ENCODE results near the gene ADAMTS9.

ADAMTS9 gene

DNA sequence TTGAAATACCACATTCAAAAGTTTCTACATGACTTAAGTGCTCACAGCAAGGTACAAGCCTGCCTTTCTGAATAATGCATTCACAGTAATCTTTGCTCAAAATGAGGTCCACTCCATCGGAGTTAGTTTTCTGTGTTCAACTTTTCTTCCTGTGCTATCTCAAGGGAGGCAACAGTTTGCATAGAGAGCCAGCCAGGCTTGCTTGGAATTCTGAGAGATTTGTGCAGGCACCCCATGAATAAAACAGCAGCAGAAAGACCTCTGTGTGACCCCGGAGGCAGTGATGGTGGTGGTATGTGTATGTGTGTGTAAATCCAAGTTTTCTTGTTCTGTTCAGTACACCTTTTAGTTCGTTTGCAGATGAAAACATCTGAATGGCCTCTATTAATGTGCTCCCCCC is 124.0 kb downstream of the ADAMTS9 start:
- Histone ChIP-seq H3K79me2 (ENCODE audit: insufficient read depth, low read length) (no peaks in the 10 kb centered on the region), H3K36me3 (ENCODE audit: insufficient read depth, low read length) (no peaks in the 10 kb centered on the region), H3K9me3 (ENCODE audit: insufficient read depth, low read depth, low read length) (no peaks in the 10 kb centered on the region), H3K4me3 (ENCODE audit: low read length, poor library complexity, severe bottlenecking) (no peak overlapping the region), H3F3A (ENCODE audit: low read depth) (no peaks in the 10 kb centered on the region), H3K9ac (ENCODE audit: low read depth, low read length, poor library complexity, severe bottlenecking) (no peak overlapping the region), H3K9me2 (replicated peaks; ENCODE audit: low read depth, low read length) (no peaks in the 10 kb centered on the region), H4K20me1 (ENCODE audit: insufficient read depth, low read length, poor library complexity, severe bottlenecking) (no peaks in the 10 kb centered on the region), H3K27me3 (ENCODE audit: insufficient read depth, low read length, poor library complexity, severe bottlenecking) (no peaks in the 10 kb centered on the region), H2AFZ (ENCODE audit: low read length) (no peak overlapping the region), H3K4me2 (ENCODE audit: low read depth, low read length, poor library complexity, severe bottlenecking) (no peak overlapping the region), H3K4me1 (ENCODE audit: insufficient read depth, low read length, poor library complexity, severe bottlenecking) (no peaks in the 10 kb centered on the region)
- TF ChIP-seq, protein P1, sequence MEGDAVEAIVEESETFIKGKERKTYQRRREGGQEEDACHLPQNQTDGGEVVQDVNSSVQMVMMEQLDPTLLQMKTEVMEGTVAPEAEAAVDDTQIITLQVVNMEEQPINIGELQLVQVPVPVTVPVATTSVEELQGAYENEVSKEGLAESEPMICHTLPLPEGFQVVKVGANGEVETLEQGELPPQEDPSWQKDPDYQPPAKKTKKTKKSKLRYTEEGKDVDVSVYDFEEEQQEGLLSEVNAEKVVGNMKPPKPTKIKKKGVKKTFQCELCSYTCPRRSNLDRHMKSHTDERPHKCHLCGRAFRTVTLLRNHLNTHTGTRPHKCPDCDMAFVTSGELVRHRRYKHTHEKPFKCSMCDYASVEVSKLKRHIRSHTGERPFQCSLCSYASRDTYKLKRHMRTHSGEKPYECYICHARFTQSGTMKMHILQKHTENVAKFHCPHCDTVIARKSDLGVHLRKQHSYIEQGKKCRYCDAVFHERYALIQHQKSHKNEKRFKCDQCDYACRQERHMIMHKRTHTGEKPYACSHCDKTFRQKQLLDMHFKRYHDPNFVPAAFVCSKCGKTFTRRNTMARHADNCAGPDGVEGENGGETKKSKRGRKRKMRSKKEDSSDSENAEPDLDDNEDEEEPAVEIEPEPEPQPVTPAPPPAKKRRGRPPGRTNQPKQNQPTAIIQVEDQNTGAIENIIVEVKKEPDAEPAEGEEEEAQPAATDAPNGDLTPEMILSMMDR (conservative IDR thresholded peaks at IDR 0.05; ENCODE audit: low read length), result no peak
- TF ChIP-seq EZH2phosphoT487 (IDR thresholded peaks at IDR 0.05; ENCODE audit: borderline replicate concordance), result no peak

DNA sequence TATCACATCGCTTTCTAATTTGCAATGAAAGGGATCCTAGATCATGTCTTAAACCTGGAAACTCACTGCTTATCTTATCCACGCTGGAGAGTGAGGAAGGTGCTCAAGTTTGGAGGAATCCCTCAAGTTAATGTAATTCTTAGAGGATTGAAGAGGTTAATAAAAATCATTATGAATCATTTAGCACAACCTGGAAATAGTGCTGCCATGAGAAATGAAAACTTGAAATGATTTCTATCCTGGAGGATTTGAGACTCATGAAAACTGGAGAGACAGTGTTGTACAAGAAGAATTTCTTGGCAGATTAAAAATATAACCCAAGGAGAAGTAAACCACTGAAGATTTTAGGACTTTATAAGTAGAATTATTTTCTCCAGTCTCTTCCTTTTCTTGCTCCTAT is 125.9 kb downstream of the ADAMTS9 start:
- no peaks in the 10 kb centered on the region for H3K9me2 ChIP-seq (replicated peaks; ENCODE audit: low read depth, low read length)
- no peak for TF ChIP-seq EZH2phosphoT487 (IDR thresholded peaks at IDR 0.05; ENCODE audit: borderline replicate concordance)
- TF ChIP-seq, protein P1 (conservative IDR thresholded peaks at IDR 0.05; ENCODE audit: low read length), result no peak
- H2AFZ ChIP-seq (ENCODE audit: low read length), result no peak overlapping the region
- H4K20me1 ChIP-seq (ENCODE audit: insufficient read depth, low read length, poor library complexity, severe bottlenecking), result no peaks in the 10 kb centered on the region
- no peaks in the 10 kb centered on the region for H3K27me3 ChIP-seq (ENCODE audit: insufficient read depth, low read length, poor library complexity, severe bottlenecking)
- no peaks in the 10 kb centered on the region for H3K4me1 ChIP-seq (ENCODE audit: insufficient read depth, low read length, poor library complexity, severe bottlenecking)
- no peak overlapping the region for H3K9ac ChIP-seq (ENCODE audit: low read depth, low read length, poor library complexity, severe bottlenecking)
- H3K79me2 ChIP-seq (ENCODE audit: insufficient read depth, low read length), result no peaks in the 10 kb centered on the region
- H3K4me3 ChIP-seq (ENCODE audit: low read length, poor library complexity, severe bottlenecking), result no peak overlapping the region
- H3K36me3 ChIP-seq (ENCODE audit: insufficient read depth, low read length), result no peaks in the 10 kb centered on the region
- H3K9me3 ChIP-seq (ENCODE audit: insufficient read depth, low read depth, low read length), result no peaks in the 10 kb centered on the region
- no peaks in the 10 kb centered on the region for H3F3A ChIP-seq (ENCODE audit: low read depth)
- H3K4me2 ChIP-seq (ENCODE audit: low read depth, low read length, poor library complexity, severe bottlenecking), result no peak overlapping the region

DNA sequence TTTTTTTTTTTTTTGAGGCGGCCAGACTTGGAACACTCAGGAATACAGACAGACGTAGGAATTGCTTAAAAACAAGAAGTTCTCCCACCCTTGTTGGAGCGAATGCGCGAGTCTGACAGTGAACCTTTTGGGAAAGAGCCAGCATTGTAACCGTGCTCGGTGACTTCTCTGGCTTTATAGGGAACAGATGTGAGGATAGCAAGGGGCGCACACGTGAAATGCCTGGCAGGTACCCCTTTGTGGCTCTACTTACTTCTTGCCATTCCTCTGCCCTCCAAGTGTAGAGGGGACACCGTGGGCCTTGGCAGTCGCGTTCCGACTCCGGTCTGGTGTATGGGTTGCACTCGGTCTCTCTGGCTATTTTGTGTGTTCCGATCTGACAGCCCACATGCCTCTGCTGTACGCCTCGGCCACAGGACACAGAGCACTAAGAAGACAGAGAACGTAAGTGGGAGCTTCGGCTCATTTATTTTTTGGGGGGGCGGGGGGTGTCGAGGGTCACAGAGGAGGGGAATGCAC is 126.4 kb downstream of the ADAMTS9 start:
- Histone ChIP-seq H4K20me1 (ENCODE audit: insufficient read depth, low read length, poor library complexity, severe bottlenecking) (no peaks in the 10 kb centered on the region), H3K4me3 (ENCODE audit: low read length, poor library complexity, severe bottlenecking) (no peak overlapping the region), H3K9ac (ENCODE audit: low read depth, low read length, poor library complexity, severe bottlenecking) (no peak overlapping the region), H3K9me2 (replicated peaks; ENCODE audit: low read depth, low read length) (no peaks in the 10 kb centered on the region), H3K27me3 (ENCODE audit: insufficient read depth, low read length, poor library complexity, severe bottlenecking) (no peaks in the 10 kb centered on the region), H3K4me1 (ENCODE audit: insufficient read depth, low read length, poor library complexity, severe bottlenecking) (no peaks in the 10 kb centered on the region), H2AFZ (ENCODE audit: low read length) (no peak overlapping the region), H3K9me3 (ENCODE audit: insufficient read depth, low read depth, low read length) (no peaks in the 10 kb centered on the region), H3F3A (ENCODE audit: low read depth) (no peaks in the 10 kb centered on the region), H3K4me2 (ENCODE audit: low read depth, low read length, poor library complexity, severe bottlenecking) (no peak overlapping the region), H3K79me2 (ENCODE audit: insufficient read depth, low read length) (no peaks in the 10 kb centered on the region), H3K36me3 (ENCODE audit: insufficient read depth, low read length) (no peaks in the 10 kb centered on the region)
- no peak for TF ChIP-seq EZH2phosphoT487 (IDR thresholded peaks at IDR 0.05; ENCODE audit: borderline replicate concordance)
- TF ChIP-seq, protein P1 (conservative IDR thresholded peaks at IDR 0.05; ENCODE audit: low read length), result no peak

Data from Loucy (cell line).